Hematopoietic multipotent progenitor cell (in vitro differentiated cells): ENCODE results near the gene CWH43. TPM values are rescaled to one million over a fixed set of nuclear protein-coding genes. Genes with fewer than 3 reads are reported as not detected.
A peak's percentile ranks its signal among the peaks of the same experiment; 100 is the strongest.
"Not testable (repeated sequence)": the region's sequence is repeated elsewhere in the genome, so short reads cannot be mapped to it uniquely, and the experiment has no call there.

Experiments
- DNase-seq, 3 donors: peaks; one replicate each; pipeline ENCODE4 v3.0.0-alpha.2; 2011 to 2015; ENCODE audit warnings: low read depth in 2 of 3, low spot score in 2 of 3
- total RNA-seq: library from RNA; depleted of rRNA; stranded (reverse); fragments of >200 nt; gene quantifications from one replicate; pipeline ENCODE4 v1.2.3, GENCODE V29; 2012

CWH43 gene
- total RNA-seq, 1 donor = not detected

DNA sequence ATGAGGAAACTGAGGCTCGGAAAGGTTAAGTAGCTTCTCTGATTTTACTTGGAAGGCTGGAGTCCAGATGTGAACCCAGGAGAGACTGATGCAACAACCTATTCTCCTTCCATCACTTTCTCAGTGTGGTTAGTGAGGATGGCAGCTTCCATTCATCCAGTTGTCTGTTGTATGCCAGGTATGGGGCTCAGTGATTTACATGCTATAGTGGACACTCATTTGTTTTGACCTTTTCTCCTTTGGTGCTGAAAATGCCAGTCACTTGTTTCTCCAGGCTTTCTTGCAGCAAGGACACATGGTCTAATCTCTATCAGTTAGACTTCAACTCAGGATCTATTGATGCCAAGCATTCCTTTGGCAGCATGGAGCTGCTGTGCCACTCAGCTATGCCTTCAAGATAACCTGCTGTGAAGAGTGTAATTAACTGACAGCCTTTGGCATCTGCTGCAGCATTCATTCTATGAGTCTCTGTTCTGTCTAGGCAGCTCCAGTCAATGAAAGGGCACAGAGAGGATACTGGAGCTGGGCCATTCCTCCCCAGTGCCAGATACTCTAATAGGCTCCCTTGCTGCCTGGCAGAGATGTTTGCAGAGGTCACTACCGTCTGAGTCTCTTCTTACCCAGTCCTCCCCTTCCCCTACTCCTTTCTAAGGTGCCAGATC, 11.0 kb upstream of the CWH43 start:
- no peak for DNase-seq

DNA sequence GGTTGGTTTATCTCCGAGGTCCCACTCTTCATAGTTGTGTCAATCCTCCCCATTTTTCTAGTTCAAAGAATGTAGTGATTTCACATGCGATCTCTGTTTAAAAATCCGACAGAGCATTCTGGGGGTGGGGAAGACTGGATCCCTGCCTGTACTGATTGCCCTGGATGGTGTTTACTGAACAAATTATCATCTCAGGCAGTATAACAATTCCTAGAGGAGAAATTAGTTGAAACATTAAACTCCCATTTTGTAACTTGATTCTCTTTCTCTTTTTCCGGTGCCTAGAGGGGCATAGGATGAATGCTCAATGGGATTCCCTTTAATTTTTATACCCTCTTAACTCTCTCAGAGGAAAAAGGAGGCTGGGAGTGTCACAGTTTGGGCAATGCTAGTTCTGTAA, 10.0 kb upstream of the CWH43 start:
- no peak for DNase-seq

DNA sequence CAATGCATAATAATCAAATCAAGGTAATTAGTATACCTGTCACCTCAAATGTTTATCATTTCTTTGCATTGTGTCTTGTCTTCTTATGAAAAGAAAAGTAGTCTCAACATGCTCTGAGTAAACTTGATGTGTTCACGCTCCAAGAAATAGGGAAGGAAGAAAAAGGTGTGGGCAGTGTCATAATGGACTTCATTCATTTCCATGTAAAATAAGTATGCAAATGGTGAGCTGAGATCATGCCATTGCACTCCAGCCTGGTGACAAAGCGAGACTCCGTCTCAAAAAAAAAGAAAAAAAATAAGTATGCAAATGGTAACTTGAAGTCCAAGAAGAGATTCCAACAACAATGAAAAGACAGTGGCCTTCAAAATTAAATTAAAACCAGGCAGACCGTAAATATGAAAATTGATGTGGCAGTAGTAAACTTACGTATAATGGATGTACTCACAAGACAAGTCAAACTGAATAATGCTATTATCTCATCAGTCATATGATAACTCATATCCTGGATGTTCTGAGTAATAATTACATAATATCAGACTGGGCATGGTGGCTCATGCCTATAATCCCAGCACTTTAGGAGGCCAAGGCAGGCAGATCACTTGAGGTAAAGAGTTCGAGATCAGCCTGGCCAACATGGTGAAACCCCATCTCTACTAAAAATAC, 6.0 kb upstream of the CWH43 start:
- no peak for DNase-seq

DNA sequence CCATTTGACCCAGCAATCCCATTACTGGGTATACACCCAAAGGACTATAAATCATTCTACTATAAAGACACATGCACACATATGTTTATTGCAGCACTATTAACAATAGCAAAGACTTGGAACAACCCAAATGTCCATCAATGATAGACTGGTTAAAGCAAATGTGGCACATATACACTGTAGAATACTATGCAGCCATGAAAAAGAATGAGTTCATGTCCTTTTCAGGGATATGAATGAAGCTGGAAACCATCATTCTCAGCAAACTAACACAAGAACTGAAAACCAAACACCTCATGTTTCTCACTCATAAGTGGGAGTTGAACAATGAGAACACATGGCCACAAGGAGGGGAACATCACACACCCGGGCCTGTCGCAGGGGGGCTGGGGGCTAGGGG, 2.1 kb upstream of the CWH43 start:
- not testable (repeated sequence) for DNase-seq

DNA sequence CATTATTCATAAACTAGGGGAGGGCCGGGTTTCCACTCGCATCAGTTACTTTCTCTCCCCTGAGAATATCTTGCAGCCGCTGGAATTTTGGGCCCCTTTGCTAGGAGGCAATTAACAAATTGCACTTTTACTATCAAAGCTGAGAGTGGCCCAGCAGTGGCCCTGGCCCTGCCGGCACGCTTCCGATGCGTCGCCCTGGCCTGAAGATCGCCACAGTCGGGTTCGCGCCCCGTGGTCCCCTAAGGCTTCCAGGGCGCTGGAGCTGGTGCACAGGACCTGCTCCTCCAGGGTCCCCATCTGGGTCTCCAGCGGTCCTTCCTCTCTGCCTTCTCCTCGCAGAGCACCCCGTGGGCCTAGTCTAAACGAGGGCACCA, 486 bp upstream of the CWH43 start:
- DNase-seq = no peak

DNA sequence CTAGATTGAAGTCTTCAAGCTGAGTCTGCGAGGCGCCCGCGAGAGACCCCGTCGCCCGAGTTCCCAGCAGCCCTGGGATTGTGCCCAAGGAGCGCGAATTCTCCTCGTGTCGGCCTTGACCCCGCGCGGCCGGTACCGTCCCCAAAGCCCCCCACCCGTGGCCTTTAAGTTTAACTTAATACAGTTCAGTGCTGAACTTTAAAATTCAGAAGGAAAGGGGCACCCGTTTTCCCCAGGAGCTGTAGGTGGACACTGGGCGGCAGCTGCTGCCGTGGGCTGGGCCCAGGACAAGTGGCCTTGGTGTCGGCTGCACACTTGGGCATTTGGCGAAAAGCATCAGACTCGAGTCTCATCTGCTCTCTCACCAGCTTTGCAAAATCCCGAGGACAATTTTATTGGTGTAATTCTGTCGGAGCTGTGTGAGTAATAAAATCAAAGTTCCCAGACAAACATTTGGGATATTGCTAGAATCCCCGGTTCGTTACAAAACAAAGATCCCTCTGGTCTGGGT, 634 bp downstream of the CWH43 start:
- DNase-seq = no peak

DNA sequence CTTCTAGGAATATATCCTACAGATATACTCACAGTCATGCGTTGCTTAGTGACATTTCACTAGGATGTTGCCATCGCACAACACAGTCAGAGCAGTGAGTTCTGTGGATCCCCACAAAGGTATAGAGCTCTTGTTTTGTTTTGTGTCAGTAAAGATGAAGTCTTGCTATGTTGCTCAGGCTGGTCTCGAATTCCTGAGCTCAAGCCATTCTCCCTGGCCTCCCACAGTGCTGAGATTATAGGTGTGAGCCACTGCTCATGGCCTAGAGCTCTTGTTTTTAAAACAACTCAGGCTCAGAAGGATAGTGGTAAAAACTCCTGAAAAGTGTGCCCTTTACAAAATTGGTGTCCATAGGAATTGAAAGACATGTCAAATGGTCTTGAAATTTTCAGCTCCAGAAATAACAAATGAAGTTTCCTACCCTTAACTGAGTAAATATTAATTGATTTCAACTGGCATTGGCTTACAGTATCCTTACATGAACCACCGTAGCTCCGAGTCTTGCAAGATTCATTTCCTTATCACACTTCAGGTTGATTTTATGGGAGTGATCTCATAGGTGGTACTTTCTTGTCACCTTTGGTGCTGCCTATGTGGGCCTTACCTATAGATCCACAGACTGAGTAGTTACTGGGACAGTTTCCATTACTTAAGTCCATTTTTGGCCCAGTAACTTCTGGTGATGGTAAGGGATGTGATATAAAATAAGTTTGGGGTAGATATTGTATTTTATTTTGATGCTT, 3.6 kb downstream of the CWH43 start:
- no peak for DNase-seq

DNA sequence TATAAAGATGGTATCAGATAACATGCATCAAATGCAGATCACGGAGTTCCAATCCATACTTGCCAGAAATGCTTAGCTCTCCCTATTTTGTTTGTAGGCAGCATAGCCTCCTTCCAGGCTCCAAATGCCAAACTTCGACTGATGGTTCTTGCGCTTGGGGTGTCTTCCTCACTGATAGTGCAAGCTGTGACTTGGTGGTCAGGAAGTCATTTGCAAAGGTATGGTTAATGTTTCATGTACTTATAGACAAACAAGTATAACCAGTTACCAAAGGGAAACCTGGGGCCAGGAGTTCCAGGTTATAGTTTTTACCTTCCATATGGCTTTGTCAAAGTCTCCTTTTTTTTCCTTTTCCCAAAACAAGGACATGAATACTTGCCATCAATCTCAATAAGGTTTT, 5.3 kb downstream of the CWH43 start:
- DNase-seq = no peak

DNA sequence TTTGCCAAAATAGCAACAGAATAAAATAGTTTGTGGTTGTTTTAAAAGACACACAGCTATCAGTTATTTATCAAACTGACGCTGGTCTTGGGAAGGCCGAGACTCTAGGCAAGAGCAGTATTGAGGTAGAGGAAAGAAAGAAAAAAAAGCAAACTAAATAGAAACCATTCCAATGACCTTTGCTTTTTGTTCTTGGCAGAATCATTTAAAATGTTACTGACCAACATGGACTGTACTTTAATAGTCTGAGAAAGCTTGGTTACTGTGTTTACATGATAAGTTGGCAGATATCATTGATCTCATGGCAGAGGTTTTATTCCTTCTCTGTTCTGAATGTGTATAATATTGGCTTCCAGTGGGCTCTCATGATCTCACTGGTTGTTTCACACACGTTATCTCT, 11.9 kb downstream of the CWH43 start:
- no peak for DNase-seq

DNA sequence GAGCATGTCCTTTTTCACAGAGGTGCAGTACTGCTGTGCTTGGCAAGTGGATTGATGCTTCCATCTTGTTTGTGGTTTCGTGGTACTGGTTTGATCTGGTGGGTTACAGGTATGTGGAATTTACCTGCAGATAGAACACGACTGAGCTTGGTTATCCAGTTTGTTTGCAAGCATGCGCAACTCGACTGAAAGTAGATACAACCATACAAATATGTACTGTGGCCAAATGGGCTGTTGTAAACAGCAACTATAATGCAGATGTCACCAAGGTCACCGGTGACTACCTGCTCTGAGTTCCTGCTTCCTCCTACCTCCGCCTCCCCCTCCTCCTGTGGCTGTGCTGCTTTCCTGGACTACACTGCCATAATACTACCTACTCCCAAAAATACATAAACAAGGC, 12.4 kb downstream of the CWH43 start:
- DNase-seq = no peak

DNA sequence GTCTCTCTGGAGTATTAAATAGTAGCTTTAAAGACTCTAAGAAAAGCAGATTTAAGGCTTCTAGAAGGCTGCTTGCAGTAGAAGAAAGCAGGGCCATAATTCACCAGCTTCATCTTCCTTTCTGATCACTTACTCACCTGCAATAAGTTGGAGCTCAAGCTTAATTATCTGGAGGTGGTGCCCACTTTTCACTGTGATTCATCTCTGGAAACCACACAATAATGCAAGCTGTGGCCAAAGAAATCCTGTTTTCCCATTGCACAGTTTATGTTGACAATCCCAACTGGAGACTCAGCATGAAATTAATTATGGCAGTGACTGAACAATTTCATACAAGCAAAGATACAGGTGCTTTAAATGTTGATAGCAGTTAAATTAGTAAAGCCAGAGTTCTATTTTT, 14.7 kb downstream of the CWH43 start:
- DNase-seq = no peak

DNA sequence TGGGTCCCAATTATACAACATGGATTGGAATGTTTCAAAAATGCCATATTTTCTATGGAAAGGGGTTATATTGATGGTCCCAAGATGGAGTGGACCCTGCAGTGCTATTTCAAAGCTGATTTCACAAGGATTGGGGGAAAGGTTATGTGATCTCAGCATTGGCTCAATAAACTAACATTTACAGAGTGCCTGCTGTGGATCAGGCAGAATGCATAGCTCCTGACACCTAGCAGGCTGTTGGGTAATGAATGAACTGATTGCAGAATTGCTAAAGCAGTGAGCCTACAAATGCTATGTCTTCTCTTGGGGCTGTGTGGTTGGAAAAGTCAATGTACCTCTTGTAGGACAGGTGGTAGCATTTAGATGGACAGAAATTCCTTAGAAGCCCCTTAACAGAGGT, 16.9 kb downstream of the CWH43 start:
- DNase-seq = no peak

DNA sequence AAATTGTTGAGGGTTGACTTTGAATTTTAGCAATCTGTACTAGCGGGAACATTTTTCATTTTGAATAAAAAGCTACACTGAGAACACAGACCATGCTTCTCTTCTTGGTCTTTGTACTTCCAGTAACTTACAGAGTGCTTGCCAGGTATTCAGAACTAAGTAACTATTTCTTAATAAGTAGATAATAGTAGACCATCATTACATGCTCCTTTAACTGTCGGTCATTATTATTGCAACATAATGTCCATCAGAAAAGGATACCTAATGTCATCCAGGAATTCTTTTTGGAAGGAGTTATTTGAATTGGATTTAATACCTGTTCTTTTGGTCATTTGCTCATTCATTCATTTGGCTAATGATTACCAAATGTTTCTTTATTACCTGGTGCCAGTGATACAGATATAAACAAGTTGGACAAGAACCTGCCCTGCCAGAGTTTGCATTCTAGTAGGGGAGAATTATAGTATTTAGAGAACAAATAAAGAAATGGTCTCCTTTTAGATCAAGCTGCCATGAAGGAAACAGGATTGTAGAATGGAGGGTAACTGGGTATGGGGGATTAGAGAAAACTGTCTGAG, 32.7 kb downstream of the CWH43 start:
- no peak for DNase-seq

DNA sequence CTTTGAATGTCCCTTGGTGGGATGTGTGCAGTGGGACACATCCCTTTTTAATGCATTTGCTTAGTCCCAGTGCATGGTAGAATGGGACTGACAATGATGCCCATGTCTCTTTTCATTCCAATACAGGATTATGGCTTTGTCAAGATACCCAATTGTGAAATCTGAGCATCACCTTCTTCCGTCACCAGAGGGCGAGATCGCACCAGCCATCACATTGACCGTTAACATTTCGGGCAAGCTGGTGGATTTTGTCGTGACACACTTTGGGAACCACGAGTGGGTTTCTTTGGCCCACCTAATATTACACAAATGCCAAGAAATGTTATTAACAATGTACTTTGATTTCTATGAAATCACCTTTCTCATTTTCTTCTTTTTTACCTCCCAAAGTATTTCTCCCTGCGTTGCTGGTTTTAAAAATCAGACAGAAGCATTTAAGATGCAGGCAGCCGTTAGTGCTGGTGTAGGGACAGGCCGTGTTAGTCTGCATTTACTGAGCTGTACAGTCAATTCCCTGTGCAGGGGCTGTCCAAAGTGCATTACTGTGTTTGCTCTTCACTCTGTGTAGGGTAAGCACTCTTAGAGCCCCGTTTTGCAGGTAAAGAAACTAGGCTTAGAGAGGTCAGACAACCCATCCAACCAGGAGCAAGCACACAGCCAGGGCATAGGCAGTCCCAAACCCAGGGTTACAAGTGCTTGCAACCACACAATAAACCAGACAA, 46.5 kb downstream of the CWH43 start:
- DNase-seq = peak in 2 of 3 donors; percentile 1 to 21

DNA sequence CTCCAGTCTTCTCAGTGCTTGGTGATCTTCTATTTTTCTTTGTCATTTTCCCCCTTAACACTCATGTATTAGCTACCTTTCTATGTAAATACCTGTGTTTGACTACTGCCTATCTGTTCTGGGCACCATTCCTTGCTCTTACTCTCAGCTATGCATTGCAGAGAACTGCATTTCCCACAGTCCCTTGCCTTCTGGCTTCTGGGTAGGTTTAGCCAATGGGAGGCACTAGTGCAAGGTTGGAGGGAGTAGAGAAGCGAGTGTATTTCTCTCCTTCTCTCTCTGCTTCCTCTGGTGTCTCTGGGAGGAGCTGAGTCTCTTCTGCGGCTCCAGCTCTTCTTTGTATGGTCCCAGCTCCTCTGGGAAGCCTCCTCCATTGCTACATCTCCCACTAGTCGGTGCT, 50.5 kb downstream of the CWH43 start:
- DNase-seq = no peak

DNA sequence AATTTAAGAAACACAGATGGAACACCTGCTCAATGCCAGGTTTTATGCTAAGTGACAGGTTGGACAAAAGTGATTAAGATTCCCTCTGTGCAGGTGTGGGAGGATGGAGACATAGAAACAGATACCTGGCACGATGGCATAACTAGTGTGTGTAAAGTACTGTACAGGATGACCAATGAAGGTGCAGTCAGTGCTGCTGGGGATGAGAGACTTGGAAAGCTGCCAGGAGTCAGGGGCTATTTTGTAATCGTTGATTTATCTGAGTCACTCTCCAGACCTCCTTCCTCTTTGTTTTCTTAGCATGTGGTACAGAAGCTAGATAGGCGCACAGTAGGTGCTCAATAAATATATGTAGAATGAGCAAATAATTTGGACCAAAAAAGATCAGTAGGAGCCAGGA, 58.2 kb downstream of the CWH43 start:
- no peak for DNase-seq

DNA sequence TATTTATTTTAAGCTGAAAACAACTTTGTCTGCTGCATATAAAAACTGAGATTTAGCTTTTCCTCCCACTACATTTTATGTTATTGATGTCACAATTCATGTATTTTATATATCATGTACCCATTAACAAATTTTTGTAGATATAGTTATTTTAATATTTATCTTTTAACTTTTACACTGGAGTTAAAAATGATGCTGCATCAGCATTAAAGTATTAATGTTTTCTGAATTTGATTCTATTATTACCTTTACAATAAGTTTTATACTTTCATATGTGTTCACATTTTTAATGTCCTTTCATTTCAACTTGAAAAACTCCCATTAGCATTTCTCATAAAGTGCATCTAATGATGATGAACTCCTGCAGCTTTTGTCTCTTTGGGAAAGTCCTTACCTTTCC, 72.2 kb downstream of the CWH43 start:
- DNase-seq = no peak

DNA sequence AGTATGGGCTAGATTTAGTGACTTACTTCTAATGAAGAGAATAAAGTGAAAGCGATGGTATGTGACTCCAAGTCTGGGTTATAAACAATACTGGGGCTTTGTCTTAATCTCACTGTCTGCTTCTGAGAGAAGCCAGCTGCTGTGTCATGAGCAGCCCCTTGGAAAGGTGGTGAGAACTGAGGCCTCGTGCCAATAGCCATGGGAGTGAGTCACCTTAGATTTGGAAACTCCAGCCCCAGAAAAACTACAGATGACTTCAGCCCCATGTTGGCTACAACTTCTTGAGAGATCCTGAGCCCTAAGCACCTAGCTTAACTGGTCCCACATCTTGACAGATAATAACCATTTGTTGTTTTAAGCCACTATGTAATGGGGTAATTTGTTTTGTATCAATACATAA, 77.6 kb downstream of the CWH43 start:
- no peak for DNase-seq

DNA sequence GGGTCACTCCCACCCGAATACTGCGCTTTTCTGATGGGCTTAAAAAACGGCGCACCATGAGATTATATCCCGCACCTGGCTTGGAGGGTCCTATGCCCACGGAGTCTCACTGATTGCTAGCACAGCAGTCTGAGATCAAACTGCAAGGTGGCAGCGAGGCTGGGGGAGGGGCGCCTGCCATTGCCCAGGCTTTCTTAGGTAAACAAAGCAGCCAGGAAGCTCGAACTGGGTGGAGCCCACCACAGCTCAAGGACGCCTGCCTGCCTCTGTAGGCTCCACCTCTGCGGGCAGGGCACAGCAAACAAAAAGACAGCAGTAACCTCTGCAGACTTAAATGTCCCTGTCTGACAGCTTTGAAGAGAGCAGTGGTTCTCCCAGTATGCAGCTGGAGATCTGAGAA, 86.1 kb downstream of the CWH43 start:
- not testable (repeated sequence) for DNase-seq

DNA sequence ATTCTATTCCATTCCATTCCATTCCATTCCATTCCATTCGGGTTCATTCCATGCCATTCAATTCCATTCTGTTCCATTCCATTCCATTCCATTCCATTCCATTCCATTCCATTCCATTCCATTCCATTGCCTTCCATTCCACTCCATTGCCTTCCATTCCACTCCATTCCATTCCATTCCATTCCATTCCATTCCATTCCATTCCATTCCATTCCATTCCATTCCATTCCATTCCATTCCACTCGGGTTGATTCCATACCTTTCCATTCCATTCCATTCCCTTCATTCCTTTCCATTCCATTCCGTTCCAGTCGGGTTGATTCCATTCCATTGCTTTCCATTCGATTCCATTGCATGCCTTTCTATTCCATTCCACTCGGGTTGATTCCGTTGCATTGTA, 105.8 kb downstream of the CWH43 start:
- DNase-seq = not testable (repeated sequence)

DNA sequence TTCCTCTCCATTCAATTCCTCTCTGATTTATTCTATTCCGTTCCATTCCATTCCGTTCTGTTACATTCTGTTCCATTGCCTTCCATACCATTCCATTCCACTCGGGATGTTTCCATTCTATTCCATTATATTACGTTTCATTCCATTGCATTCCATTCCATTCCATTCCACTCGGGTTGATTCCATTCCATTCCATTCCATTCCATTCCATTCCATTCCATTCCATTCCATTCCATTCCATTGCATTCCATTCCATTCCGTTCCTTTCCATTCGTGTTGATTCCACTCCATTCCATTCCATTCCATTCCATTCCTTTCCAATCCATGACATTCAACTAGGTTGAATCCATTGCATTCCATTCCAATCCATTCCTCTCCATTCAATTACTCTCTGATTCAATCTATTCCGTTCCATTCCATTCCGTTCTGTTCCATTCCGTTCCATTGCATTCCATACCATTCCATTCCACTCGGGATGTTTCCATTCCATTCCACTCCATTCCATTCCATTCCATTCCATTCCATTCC, 106.6 kb downstream of the CWH43 start:
- DNase-seq = not testable (repeated sequence)
